HEK293 (cell line): ENCODE data around the gene FXYD1.

Experiments
- ZBTB1 ChIP-seq: fragments of 450-650 bp; formaldehyde crosslinking; IDR thresholded peaks from 2 replicates; pipeline ENCODE4 v1.5.1; 2016; ENCODE audit warnings: missing biosample characterization, missing genetic modification characterization
- ZNF423 ChIP-seq: fragments of 450-650 bp; formaldehyde crosslinking; IDR thresholded peaks from 2 replicates; pipeline ENCODE4 v1.5.1; 2016; ENCODE audit warnings: missing biosample characterization, missing genetic modification characterization
- TF ChIP-seq, protein P1 (sequence below): fragments of 450-650 bp; formaldehyde crosslinking; IDR thresholded peaks from 2 replicates; pipeline ENCODE4 v1.5.1; 2016; ENCODE audit warnings: missing biosample characterization, missing genetic modification characterization, low read depth
- TF ChIP-seq, protein P2 (sequence below): fragments of 450-650 bp; formaldehyde crosslinking; IDR thresholded peaks from 2 replicates; pipeline ENCODE4 v1.5.1; 2016; ENCODE audit warnings: missing biosample characterization, missing genetic modification characterization

DNA sequence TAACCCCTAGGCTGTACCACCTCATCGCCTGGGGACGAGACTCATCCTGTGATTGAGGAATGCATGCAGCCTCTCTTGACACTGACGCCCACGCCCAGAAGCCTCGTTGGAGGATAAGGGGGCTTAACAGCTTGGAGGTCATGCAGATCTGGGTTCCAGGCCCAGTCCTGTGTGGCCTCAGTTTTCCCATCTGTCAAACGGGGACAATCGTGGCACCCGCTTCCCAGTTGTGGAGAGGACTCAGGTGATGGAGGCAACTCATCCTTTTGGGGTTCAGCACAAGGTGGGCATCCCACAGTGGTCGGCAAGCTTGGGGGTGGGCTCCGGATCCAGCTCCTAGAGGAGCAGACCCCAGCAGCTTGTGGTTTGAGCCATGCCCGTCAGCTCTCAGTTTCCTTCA lies 2.4 kb upstream of the FXYD1 start:
- TF ChIP-seq ZBTB1 (no peak), ZNF423 (no peak)
- TF ChIP-seq, protein P1, sequence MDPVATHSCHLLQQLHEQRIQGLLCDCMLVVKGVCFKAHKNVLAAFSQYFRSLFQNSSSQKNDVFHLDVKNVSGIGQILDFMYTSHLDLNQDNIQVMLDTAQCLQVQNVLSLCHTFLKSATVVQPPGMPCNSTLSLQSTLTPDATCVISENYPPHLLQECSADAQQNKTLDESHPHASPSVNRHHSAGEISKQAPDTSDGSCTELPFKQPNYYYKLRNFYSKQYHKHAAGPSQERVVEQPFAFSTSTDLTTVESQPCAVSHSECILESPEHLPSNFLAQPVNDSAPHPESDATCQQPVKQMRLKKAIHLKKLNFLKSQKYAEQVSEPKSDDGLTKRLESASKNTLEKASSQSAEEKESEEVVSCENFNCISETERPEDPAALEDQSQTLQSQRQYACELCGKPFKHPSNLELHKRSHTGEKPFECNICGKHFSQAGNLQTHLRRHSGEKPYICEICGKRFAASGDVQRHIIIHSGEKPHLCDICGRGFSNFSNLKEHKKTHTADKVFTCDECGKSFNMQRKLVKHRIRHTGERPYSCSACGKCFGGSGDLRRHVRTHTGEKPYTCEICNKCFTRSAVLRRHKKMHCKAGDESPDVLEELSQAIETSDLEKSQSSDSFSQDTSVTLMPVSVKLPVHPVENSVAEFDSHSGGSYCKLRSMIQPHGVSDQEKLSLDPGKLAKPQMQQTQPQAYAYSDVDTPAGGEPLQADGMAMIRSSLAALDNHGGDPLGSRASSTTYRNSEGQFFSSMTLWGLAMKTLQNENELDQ (tag by site-specific recombination) = no peak
- TF ChIP-seq, protein P2, sequence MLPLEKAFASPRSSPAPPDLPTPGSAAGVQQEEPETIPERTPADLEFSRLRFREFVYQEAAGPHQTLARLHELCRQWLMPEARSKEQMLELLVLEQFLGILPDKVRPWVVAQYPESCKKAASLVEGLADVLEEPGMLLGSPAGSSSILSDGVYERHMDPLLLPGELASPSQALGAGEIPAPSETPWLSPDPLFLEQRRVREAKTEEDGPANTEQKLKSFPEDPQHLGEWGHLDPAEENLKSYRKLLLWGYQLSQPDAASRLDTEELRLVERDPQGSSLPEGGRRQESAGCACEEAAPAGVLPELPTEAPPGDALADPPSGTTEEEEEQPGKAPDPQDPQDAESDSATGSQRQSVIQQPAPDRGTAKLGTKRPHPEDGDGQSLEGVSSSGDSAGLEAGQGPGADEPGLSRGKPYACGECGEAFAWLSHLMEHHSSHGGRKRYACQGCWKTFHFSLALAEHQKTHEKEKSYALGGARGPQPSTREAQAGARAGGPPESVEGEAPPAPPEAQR (tag by site-specific recombination) = no peak
